Right lobe of liver (tissue), 6 donors: ENCODE data around the gene C4B. TPM values are rescaled to one million over a fixed set of nuclear protein-coding genes. Genes with fewer than 3 reads are reported as not detected.

Experiments used
- ATAC-seq, 4 donors: fragments of 200-7000 bp; cut with Tn5 transposase; one replicate each; pipeline ENCODE4 v1.9.1; 2020; ENCODE audit warnings: mild to moderate bottlenecking in 4 of 4, moderate library complexity in 4 of 4
- DNase-seq, 3 donors: peaks; one replicate each; pipeline ENCODE4 v3.0.0-alpha.2; 2020
- H3K27ac ChIP-seq, 3 donors: fragments of 200-600 bp; one replicate each; pipeline ENCODE4 v1.8.0; 2022
- H3K27me3 ChIP-seq, 2 donors: fragments of 200-600 bp; one replicate each; pipeline ENCODE4 v1.8.0; 2022
- H3K36me3 ChIP-seq, 4 donors: fragments of 200-600 bp; sonication (generic) in 1 of 4; one replicate each; pipeline versions ENCODE4 v1.5.1 to v1.8.0; 2017 to 2022; ENCODE audit warnings: control low read depth in 1 of 4
- H3K4me1 ChIP-seq, 4 donors: fragments of 200-600 bp; sonication (generic) in 1 of 4; one replicate each; pipeline versions ENCODE4 v1.5.1 to v1.8.0; 2017 to 2022; ENCODE audit warnings: control low read depth in 1 of 4
- H3K4me3 ChIP-seq, 3 donors: fragments of 200-600 bp; one replicate each; pipeline ENCODE4 v1.8.0; 2022
- H3K9me3 ChIP-seq, 4 donors: fragments of 200-600 bp; sonication (generic) in 1 of 4; one replicate each; pipeline versions ENCODE4 v1.5.1 to v1.8.0; 2017 to 2022; ENCODE audit warnings: control low read depth in 1 of 4
- POLR2A ChIP-seq: fragments of 450-650 bp; IDR thresholded peaks from one replicate; pipeline ENCODE4 v1.6.1; 2017; ENCODE audit warnings: antibody characterized with exemption, mild to moderate bottlenecking
- WGBS: methylation state at CpG from one replicate; pipeline ENCODE4 v1.1.6; 2018; ENCODE audit warnings: low coverage, low lambda C conversion rate; ENCODE audit not compliant: insufficient coverage; ENCODE audit errors: missing lambda C conversion rate; 5-methylcytosine and 5-hydroxymethylcytosine counted together
- intact Hi-C, 2 donors: fragments of 100-400 bp; cut with DNase I; formaldehyde crosslinking; loops; one replicate each; pipeline versions ENCODE4 v1.11.2 to v1.14.1; 2022
- small RNA-seq, 2 experiments: library from RNA; depleted of rRNA; stranded (forward); fragments of <200 nt; gene quantifications; one replicate each; pipeline ENCODE3, GENCODE V24; 2016
- total RNA-seq, 6 experiments: library from RNA; depleted of rRNA in 2 of 6; stranded (reverse); fragments of >200 nt in 2 of 6; fragmentation: NEBNext Ultra II Directional in 3 of 6; extraction: Animal tissue kit (Norgen Biotek cat#: 25700) in 3 of 6; gene quantifications; one replicate each; pipeline versions ENCODE4 v1.1.0 to v1.2.4, GENCODE V29; 2016 to 2023
- TF ChIP-seq, protein P1 (sequence below), 4 donors: fragments of 200-600 bp in 3 of 4; fragments of 450-650 bp in 1 of 4; IDR thresholded peaks; one replicate each; pipeline versions ENCODE4 v1.5.1 to v1.8.0; 2016 to 2022; ENCODE audit warnings: antibody characterized with exemption in 4 of 4, mild to moderate bottlenecking in 2 of 4
- donor health status: DM: no; HTN: yes; CAD: no.
- donor health status: DM: no; HTN: no; CAD: no.
- donor health status: DM: no; HTN: no; CAD: no.
- donor health status: DM: no; HTN: yes; CAD: no.
- donor health status: DM: no; HTN: yes; CAD: no.

The C4B gene
- total RNA-seq, 6 experiments from 2014 or later = 1,420 to 2,805 (median 2,265) TPM

DNA sequence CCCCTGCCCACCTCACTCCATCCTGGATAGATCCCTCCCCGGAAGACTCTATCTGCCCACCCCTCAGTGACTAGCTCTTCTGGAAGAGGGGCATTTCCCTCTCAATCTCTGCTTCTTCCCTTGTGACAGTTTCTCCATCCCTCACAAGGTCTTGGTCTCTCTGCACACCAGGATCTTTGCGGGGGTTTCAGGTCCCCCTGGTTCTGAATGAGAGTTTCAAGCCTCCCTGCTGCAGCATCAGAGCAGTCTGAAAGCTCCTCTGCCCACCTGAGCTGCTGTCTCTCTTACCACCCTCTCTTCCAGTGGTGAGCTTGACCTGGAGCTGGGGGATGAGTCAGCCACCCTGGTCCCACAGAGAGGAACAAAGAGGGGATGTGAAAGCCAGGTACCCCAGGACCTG is 70.2 kb downstream of the C4B start:
- intact Hi-C loops = no loop called here
- TF ChIP-seq, protein P1, sequence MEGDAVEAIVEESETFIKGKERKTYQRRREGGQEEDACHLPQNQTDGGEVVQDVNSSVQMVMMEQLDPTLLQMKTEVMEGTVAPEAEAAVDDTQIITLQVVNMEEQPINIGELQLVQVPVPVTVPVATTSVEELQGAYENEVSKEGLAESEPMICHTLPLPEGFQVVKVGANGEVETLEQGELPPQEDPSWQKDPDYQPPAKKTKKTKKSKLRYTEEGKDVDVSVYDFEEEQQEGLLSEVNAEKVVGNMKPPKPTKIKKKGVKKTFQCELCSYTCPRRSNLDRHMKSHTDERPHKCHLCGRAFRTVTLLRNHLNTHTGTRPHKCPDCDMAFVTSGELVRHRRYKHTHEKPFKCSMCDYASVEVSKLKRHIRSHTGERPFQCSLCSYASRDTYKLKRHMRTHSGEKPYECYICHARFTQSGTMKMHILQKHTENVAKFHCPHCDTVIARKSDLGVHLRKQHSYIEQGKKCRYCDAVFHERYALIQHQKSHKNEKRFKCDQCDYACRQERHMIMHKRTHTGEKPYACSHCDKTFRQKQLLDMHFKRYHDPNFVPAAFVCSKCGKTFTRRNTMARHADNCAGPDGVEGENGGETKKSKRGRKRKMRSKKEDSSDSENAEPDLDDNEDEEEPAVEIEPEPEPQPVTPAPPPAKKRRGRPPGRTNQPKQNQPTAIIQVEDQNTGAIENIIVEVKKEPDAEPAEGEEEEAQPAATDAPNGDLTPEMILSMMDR (IDR thresholded peaks at IDR 0.05) = no peak
- no peak for TF ChIP-seq POLR2A
- peaks cover 0 to 4% (median 0%) of the 10 kb centered on the region in 4 donors for H3K4me1 ChIP-seq
- WGBS = 81% methylated on average over 2 of the region's 2 CpGs
- no peaks in the 10 kb centered on the region for H3K36me3 ChIP-seq
- no peak for DNase-seq
- H3K27ac ChIP-seq = no peak overlapping the region
- H3K27me3 ChIP-seq = no peaks in the 10 kb centered on the region
- ATAC-seq = no peak
- no peak overlapping the region for H3K4me3 ChIP-seq
- no peaks in the 10 kb centered on the region for H3K9me3 ChIP-seq

Small RNAs within 50 kb of the gene (small RNA-seq; reads per million reads assigned to genes)
- gene RNA5SP206 = 0 reads per million in 2 experiments

Other genes with a start within 250 kb of the C4B start
- 1 to 10 TPM; 1.2 to 5.2 (median 2.7) TPM for gene VWA7, start 237.5 kb upstream of the C4B start, total RNA-seq
- gene VARS1, start 219.0 kb upstream of the C4B start, total RNA-seq = 10 to 100 TPM; 31.0 to 58.1 (median 41.0) TPM
- gene LSM2, start 207.8 kb upstream of the C4B start, total RNA-seq = 10 to 100 TPM; 11.0 to 26.1 (median 11.6) TPM
- gene HSPA1L, start 199.5 kb upstream of the C4B start, total RNA-seq = 1 to 10 TPM in 1 of 6 experiments, under 1 TPM in 5; 0.37 to 1.2 (median 0.56) TPM
- 100 to 1,000 TPM in 2 of 6 experiments, 10 to 100 TPM in 4; 73.2 to 442 (median 80.2) TPM for gene HSPA1A, start 199.3 kb upstream of the C4B start, total RNA-seq
- 100 to 1,000 TPM in 2 of 6 experiments, 10 to 100 TPM in 4; 41.5 to 144 (median 47.5) TPM for gene HSPA1B, start 187.1 kb upstream of the C4B start, total RNA-seq
- gene NEU1, start 152.0 kb upstream of the C4B start, total RNA-seq = 10 to 100 TPM; 20.3 to 44.8 (median 34.1) TPM
- gene SLC44A4, start 135.8 kb upstream of the C4B start, total RNA-seq = under 1 TPM in 2 of 6 experiments, not detected in 4; 0.09 to 0.25 TPM
- 10 to 100 TPM; 10.7 to 20.1 (median 13.3) TPM for gene EHMT2, start 117.1 kb upstream of the C4B start, total RNA-seq
- under 1 TPM in 5 of 6 experiments, not detected in 1; 0.25 to 0.82 (median 0.51) TPM for gene ZBTB12, start 112.7 kb upstream of the C4B start, total RNA-seq
- 100 to 1,000 TPM; 309 to 739 (median 533) TPM for gene C2, start 87.1 kb upstream of the C4B start, total RNA-seq
- gene CFB, start 68.7 kb upstream of the C4B start, total RNA-seq = 1,000 to 10,000 TPM; 1,939 to 4,112 (median 3,131) TPM
- gene NELFE, start 55.8 kb upstream of the C4B start, total RNA-seq = 10 to 100 TPM in 5 of 6 experiments, 1 to 10 TPM in 1; 9.3 to 33.8 (median 18.3) TPM
- gene SKIC2, start 55.6 kb upstream of the C4B start, total RNA-seq = 10 to 100 TPM; 26.3 to 73.1 (median 47.1) TPM
- 10 to 100 TPM in 5 of 6 experiments, 1 to 10 TPM in 1; 9.8 to 14.6 (median 12.1) TPM for gene DXO, start 42.7 kb upstream of the C4B start, total RNA-seq
- gene C4A, start 32.7 kb upstream of the C4B start, total RNA-seq = 1,000 to 10,000 TPM; 1,495 to 2,818 (median 2,205) TPM
- gene CYP21A2, start 23.6 kb downstream of the C4B start, total RNA-seq = 10 to 100 TPM in 3 of 6 experiments, 1 to 10 TPM in 3; 5.7 to 60.7 (median 14.0) TPM
- gene TNXB, start 94.5 kb downstream of the C4B start, total RNA-seq = 10 to 100 TPM in 3 of 6 experiments, 1 to 10 TPM in 3; 7.2 to 28.3 (median 10.3) TPM
- 10 to 100 TPM; 15.2 to 35.5 (median 33.2) TPM for gene ATF6B, start 113.5 kb downstream of the C4B start, total RNA-seq
- gene FKBPL, start 115.5 kb downstream of the C4B start, total RNA-seq = 1 to 10 TPM; 1.5 to 2.7 (median 2.2) TPM
- gene PRRT1, start 137.1 kb downstream of the C4B start, total RNA-seq = under 1 TPM in 4 of 6 experiments, not detected in 2; 0.13 to 0.29 (median 0.24) TPM
- gene PPT2, start 139.3 kb downstream of the C4B start, total RNA-seq = 10 to 100 TPM in 2 of 6 experiments, 1 to 10 TPM in 4; 6.4 to 16.0 (median 8.9) TPM
- gene EGFL8, start 149.8 kb downstream of the C4B start, total RNA-seq = 1 to 10 TPM; 1.4 to 6.0 (median 4.2) TPM
- 10 to 100 TPM; 23.5 to 36.9 (median 31.6) TPM for gene AGPAT1, start 161.3 kb downstream of the C4B start, total RNA-seq
- 10 to 100 TPM; 50.5 to 90.4 (median 60.9) TPM for gene RNF5, start 163.6 kb downstream of the C4B start, total RNA-seq
- 1 to 10 TPM in 4 of 6 experiments, under 1 TPM in 2; 0.81 to 3.4 (median 1.8) TPM for gene AGER, start 169.5 kb downstream of the C4B start, total RNA-seq
- 10 to 100 TPM; 15.5 to 29.5 (median 24.3) TPM for gene PBX2, start 175.4 kb downstream of the C4B start, total RNA-seq
- gene GPSM3, start 177.8 kb downstream of the C4B start, total RNA-seq = 1 to 10 TPM; 3.7 to 9.2 (median 5.7) TPM
- 10 to 100 TPM in 2 of 6 experiments, 1 to 10 TPM in 4; 6.6 to 16.5 (median 8.9) TPM for gene NOTCH4, start 209.3 kb downstream of the C4B start, total RNA-seq